GM15510 (cell line): ENCODE results near the gene DYRK3.
A peak's percentile ranks its signal among the peaks of the same experiment; 100 is the strongest.

Experiments used
- POLR2A ChIP-seq: IDR thresholded peaks from 3 replicates; pipeline ENCODE4 v1.6.1; 2011; ENCODE audit warnings: borderline replicate concordance; ENCODE audit not compliant: insufficient read length; ENCODE audit errors: extremely low read depth

DYRK3 gene

DNA sequence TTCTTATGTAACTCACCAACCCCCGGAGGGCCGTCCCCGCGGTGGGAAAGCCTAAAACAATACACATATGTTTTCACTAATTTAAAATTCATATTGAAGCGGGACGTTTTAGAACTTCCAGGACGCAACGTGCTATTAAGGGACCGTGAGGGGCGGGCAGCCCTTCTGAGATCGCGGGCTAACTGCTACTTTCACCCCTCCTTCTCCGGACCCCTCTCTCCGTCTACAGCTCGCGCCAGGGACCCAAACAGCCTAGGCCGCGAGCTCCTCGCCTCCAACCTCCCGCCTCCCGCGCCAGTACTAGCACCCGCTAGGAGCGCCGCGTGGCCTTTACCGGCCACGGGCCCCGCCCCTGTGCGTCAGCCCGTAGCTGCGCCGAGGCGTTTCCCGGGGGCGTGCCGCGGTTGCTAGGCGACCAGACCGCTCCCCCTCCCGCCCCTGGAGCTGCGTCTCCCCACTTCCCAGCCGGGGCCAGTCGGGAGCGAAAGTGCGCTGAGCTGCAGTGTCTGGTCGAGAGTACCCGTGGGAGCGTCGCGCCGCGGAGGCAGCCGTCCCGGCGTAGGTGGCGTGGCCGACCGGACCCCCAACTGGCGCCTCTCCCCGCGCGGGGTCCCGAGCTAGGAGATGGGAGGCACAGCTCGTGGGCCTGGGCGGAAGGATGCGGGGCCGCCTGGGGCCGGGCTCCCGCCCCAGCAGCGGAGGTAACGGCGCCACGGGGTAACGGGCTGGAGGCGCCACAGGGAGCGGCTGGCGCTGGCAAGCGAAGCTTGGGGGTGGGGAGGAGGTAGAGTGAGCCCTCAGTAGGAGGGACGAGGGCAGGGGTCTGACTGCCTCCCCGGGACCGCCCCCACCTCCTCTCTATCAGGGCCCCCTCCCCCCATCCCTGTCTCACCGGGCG lies at the start of gene DYRK3:
Gene DYRK3, plus strand, starts transcription at position 457 of the 898 bp plus-strand sequence. Its CDS starts 168 bp downstream, at position 625.
- peak; percentile 81 for TF ChIP-seq POLR2A

DNA sequence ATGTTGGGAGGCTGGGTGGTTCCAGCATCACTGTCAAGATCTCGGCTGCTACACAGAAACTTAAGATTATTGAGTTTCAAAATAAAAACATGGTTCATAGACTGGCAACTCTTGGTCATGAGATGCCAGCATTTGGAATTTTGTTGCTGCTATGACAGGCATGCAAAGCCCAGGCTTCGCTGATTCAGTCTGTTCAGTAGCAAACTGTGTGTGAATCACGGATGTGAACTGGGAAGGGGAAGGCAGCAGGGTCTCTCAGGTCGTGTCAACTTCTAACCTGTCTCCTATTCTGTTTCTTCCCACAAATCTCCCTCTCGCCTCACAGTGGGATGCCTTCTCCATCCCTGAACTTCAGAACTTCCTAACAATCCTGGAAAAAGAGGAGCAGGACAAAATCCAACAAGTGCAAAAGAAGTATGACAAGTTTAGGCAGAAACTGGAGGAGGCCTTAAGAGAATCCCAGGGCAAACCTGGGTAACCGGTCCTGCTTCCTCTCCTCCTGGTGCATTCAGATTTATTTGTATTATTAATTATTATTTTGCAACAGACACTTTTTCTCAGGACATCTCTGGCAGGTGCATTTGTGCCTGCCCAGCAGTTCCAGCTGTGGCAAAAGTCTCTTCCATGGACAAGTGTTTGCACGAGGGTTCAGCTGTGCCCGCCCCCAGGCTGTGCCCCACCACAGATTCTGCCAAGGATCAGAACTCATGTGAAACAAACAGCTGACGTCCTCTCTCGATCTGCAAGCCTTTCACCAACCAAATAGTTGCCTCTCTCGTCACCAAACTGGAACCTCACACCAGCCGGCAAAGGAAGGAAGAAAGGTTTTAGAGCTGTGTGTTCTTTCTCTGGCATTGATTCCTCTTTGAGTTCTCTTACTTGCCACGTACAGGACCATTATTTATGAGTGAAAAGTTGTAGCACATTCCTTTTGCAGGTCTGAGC lies 48.6 kb upstream of the DYRK3 start:
- TF ChIP-seq POLR2A: no peak

DNA sequence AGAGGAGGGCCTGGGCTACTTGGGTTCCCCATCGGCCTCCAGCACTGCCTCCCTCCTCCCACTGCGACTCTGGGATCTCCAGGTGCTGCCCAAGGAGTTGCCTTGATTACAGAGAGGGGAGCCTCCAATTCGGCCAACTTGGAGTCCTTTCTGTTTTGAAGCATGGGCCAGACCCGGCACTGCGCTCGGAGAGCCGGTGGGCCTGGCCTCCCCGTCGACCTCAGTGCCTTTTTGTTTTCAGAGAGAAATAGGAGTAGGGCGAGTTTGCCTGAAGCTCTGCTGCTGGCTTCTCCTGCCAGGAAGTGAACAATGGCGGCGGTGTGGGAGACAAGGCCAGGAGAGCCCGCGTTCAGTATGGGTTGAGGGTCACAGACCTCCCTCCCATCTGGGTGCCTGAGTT lies 47.4 kb upstream of the DYRK3 start:
- no peak for TF ChIP-seq POLR2A

DNA sequence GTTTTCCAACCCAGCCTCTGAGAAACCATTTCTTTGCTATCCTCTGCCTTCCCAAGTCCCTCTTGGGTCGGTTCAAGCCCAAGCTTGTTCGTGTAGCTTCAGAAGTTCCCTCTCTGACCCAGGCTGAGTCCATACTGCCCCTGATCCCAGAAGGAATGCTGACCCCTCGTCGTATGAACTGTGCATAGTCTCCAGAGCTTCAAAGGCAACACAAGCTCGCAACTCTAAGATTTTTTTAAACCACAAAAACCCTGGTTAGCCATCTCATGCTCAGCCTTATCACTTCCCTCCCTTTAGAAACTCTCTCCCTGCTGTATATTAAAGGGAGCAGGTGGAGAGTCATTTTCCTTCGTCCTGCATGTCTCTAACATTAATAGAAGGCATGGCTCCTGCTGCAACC lies 46.8 kb upstream of the DYRK3 start:
- TF ChIP-seq POLR2A: no peak

DNA sequence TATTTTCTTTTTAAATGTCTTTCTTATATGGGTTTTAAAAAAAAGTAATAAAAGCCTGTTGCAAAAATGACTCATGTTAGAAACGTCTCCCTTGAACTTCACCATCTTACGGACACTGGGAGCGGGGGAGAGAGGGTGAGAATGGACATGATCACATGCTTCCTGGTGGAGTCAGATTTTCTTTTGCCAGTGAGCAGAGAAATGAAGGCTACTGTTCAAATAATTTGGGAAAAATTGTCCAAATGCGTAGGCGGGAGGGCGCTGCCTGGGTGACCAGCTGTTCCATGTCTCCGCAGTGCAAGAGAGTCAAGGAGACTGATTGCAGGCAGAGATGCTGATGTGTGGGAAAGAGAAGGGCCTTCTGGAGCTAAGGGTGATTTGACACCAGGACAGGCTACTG lies 46.1 kb upstream of the DYRK3 start:
- no peak for TF ChIP-seq POLR2A

DNA sequence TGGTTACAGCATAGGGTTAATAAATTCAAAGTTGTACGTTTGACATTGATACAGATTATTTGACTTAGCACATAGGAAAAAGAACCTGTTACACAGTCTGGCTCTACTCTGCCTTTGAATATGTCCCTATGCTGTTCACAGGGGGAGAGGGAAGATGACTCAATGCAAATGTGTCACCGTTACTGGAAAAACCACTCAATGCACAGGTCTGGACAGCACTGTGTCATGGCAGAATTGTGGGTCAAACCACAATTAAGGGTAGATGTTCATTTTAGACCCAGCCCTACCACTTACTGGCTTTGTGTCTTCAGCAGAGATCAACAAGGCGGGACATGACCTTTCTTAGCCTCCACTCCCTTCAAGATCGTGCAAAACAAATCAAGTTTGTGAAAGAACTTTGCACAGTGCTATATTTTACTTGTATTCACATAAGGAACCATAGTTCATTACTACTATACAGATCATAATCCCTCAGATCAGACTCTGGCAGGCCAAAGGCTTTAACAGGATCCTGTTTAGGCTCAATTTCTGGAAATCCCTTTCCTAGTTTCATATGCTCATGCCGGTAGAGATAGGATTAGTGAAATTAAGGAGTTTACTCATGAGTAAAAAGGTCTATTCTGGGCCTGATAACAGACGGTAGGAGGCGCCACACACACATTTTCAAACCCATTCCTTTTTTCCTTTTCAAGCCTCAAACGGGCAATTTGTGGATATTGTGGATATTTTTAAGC lies 45.1 kb upstream of the DYRK3 start:
- TF ChIP-seq POLR2A: no peak

DNA sequence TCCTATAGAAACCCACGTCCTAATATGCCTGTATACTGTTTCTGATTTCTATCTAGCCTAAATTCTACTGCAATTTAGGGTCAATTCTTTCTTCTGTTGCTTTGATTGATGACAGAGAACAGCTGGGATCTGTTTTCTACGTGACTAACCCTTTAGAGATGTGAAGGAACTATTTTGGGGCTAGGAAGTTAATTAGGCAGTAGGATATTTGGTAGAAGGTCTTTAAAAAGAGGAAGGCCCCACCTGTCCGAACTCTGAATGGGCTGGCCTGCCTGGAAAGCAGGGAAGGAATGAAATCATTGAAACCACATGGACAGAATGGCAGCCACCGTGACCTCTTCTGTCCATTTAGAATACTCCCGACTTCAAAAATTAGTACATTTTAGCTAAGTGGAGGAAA lies 44.1 kb upstream of the DYRK3 start:
- TF ChIP-seq POLR2A: no peak

DNA sequence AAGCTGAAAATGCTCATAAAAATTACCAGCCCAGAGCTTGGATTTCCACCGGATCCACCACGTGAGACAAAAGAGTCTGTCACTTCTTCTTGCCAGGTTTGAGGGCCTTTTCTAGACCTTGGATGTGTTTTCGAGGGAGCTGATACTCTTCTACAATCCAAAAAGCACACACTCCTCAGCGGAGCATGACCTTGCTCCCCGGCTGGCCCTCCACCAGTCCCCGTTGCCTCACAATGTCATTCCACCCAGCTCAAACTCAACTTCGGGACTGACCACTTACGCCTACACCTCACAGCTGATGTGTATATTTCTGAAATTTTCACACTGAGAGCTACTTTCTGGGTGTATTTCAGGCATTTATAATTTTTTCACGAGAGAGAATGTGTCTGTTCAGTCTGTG lies 43.6 kb upstream of the DYRK3 start:
- no peak for TF ChIP-seq POLR2A

DNA sequence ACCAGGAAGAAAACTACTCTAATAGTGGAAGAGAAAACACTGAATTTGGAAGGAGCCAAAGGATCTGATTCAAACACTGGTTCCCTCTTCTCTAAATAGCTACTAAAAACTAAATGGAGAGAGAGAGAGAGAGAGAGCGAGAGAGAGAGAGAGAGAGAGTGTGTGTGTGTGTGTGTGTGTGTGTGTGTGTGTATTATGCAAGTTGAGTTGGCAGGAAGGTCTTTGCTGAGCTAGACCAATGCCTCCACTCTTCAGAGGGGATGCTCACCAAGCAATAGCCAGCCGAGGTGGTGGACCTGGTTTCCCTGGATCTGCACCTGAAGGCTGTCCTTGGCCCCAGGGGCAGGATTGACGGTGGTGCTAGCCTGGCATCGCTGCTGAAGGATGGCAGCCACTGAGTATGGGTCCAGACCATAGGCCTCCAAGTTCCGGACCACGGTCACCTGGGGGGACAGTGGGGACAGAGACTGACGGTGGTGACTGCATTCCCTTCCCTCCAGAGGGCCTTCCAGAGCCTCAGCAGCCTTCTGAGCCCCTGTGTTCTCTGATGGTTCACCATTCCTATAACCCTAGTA lies 41.9 kb upstream of the DYRK3 start:
- no peak for TF ChIP-seq POLR2A

DNA sequence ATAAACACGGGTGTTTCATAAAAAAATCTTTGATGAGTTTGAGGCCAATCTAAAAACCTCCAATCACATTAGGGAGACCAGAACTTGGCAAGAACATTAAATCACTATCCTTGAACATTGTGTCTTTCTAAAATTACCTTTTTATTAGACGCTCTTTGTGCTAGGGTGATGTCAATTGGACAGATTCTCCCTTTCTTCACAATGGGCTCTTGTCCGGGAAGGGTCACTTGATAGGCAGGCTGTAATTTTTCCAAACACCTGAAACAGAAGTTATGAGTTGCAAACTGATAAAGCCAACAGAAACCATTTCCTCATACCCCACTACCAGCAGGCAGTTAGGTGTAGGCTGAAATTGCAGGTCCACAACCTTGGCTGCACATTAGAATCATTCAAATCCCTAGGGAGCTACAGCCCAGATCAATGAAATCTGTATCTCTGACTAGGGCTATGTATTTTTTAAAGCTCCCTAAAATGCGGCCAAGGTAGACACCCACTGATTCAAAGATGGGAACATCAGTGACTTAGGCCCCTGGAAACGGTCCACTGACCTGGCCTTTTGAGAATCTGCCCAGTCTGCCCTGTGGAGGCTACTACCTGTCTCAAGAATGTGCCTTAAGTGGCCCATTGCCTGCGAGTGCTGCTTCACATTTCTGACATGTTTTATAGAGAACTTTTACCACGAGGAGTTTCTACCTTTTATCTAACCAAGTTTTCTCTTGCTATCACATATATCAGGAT lies 39.6 kb upstream of the DYRK3 start:
- no peak for TF ChIP-seq POLR2A

DNA sequence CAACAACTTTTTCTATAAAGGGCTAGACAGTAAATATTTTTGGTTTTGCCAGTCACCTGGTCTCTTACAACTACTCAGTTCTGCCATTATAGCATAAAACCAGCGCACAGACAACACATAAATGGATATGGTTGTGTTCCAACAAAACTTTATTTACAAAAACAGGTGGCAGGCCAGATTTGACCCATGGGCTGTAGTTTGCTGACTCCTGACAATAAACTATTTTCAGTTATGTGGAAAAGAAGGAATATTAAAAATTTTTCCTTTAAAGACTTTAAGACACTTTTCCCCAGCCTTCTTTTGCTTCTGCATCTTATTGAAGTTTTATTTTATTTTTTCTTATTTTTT lies 39.0 kb upstream of the DYRK3 start:
- TF ChIP-seq POLR2A: no peak

DNA sequence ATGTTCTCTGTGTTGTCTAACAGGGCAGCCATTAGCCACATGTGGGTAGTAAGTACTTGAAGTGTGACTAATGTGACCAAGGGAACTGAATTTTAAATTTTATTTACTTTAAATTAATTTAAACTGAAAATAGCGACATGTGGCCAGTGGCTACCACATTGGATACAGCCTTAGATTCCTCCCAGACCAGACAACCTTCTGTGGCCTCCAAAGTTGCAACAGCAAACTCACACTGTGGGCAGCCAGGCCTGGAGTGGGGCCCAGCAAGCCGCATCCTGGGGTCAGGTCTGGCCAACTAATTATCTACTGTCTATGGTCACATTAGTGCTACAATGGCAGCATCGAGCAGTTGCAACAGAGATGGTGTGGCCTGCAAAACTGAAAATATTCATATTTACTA lies 34.8 kb upstream of the DYRK3 start:
- TF ChIP-seq POLR2A: no peak

DNA sequence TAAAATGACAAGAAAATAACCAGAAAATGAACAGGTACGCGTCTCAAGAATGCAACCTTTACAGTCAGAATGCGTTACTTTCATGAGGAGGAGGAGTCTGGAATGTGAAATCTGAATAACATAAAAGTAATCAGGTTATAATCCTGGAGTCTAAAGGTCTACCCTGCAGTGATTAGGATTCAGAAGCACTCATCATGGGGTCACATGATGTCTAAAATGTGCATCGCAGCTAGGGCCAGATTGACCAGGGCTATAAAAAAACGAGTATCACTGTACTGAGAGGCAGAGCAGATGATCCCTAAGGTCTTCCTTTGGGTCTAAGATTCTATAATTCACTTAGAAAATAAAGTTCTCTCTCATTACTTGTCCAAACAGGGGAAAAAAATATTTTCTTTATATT lies 30.5 kb upstream of the DYRK3 start:
- no peak for TF ChIP-seq POLR2A

DNA sequence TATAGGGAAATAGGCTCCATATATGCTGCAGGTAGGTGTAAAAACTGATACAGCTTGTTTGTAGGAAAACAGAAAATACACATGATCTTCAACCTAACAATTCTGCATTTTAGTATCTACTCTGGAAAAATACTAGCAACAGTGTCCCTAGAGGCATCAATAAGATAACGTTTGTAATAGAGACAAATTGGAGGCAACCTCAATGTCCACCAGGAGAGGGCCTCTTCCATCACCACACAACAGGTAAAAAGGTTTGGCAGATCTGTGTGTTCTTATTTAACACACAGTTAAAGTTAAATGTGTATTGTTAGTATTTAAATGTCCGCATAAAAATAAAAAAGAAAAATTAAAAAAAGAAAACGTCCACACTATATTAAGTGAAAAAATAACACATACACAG lies 28.5 kb upstream of the DYRK3 start:
- no peak for TF ChIP-seq POLR2A
